ENCODE data around the gene RABGAP1.
A peak's percentile ranks its signal among the peaks of the same experiment; 100 is the strongest.

RABGAP1 gene

GRCh38 chr9:123087359-123087888 is 146.6 kb downstream of the RABGAP1 start:
- no peak for DNase-seq

- DNase-seq, result no peak
Observed at GRCh38 chr9:123089040-123089439, 148.2 kb downstream of the RABGAP1 start.

- DNase-seq, result no peak
Observed at GRCh38 chr9:123089790-123090189, 149.0 kb downstream of the RABGAP1 start.

GRCh38 chr9:123090198-123090896 is 149.5 kb downstream of the RABGAP1 start:
- no peak for DNase-seq

GRCh38 chr9:123090956-123091355 is 150.1 kb downstream of the RABGAP1 start:
- DNase-seq, result no peak

- DNase-seq, result peak; percentile 13
Observed at GRCh38 chr9:123091459-123091858, 150.6 kb downstream of the RABGAP1 start.

- DNase-seq, result no peak
Observed at GRCh38 chr9:123093141-123093540, 152.3 kb downstream of the RABGAP1 start.

DNA sequence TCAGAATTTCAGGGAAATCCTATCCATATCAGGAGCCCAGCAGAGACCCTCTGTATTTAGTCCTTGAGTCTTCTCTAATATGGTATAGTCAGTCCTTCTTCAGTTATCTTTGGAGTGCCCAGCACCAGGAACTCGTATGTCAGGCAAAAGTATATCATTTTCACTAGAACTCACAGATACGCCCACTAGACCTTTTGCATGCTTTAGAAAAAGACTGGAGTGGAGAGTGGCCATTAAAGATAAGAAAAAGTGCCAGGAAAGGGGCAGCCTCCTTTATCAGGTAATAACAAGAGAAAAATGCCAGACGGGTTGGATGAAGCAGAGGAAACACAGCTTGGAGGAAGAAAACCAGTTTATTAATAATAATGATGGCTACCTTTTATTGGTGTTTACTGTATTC is 156.2 kb downstream of the RABGAP1 start:
- no peak for DNase-seq

DNA sequence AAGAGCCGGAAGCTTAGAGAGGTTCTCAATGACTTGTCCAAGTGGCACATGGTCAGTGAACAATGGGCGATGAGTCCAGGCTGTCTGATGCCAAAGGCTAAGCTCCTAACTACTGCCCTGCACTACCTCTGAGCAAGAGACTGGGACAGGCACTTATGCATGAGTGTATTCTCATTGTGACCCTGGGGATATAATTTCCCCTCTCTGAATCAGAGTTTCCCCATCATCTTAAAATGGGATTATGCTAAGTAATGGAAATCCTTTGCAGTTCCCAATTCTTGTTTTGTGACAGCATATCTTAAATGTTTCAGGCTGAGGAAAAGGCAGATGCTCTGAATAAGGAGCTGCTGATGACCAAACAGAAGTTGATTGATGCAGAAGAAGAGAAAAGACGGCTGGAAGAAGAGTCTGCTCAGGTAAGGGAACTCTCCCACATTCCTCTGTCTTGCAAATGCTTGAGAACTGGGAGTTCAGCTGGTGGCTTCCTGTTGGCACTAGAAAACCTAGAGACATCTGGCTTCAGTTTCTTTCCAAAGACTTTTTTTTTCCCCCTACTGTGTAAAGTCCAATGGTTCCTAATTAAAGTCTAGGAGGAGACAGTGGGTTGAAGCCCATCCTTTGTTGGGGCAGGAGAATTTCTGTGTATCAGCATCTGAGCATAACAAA is 156.7 kb downstream of the RABGAP1 start:
- no peak for DNase-seq

DNA sequence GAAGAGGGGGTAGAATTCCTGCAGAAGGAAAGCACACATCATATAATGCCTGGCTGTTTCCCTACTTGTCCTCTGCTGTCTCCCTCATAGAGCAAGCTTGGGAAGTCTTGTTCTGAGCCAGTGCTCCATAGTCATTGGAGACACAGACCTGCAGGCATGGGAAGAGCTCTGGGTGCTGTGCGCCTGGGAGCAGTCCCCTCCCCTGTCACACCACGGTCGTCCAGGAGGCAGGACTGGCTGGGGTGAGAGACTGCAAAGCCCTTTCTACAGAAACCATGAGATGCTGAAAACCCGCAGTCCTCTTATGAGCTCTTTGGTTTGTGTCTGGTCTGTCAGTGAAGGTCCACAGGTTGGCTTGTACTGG is 157.3 kb downstream of the RABGAP1 start:
- DNase-seq, result no peak

GRCh38 chr9:123099042-123099441 is 158.2 kb downstream of the RABGAP1 start:
- no peak for DNase-seq

DNA sequence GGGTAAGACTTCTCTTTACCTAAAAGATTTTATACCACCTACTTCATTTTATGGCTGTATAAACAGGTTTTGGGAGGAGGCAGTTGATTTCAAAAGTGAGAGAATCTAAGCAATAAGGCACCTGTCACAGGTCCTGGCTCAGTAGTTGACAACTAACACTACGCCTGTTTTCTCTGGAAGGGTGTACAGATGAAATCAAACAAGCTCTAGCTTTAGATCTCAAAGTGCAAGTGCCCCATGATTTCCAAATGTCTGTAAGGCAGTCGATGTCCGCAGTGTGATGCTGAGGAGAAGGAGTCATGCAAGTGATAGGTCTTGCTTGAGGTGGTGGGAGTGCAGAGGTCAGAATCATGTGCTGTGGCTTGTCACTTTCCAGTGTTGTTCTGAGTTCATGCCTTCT is 158.7 kb downstream of the RABGAP1 start:
- DNase-seq, result no peak

DNA sequence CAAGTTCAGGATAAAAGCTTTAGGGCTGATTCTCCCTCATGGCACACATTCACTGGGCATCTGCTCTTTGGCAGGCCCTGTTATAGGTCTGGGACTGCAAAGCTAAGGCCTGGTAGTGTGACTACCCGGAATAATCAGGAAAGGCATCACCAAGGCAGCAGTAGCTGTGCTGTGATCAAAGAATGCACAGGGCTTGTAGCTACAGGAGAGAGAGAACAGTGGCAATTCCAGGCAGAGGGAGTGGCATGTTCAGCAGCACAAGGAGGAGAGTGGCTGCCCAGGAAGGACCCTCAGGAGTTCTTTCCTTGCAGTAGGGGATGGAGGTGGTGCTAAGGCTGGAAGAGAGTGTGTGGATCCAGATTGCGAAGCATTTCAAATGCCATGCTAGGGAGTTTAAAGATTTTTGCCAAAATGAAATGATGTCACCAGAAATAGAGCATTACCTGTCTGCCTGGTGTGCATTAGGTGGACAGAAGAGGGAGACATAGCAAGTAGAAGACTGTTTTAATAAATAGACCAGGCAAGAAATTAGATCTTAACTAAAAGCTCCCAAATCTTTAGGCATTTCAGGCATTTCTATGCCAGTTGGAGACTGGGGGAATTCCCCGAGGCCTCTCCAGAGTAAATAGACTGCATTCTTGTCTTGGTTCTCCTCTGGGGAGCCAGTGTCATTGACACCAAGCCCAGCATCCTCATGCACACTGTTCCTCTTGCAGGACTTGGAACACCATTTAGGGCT is 161.7 kb downstream of the RABGAP1 start:
- DNase-seq, result no peak

- DNase-seq, result no peak
Observed at GRCh38 chr9:123104807-123105206, 164.0 kb downstream of the RABGAP1 start.

- no peak for DNase-seq
Observed at GRCh38 chr9:123105490-123105889, 164.7 kb downstream of the RABGAP1 start.

DNA sequence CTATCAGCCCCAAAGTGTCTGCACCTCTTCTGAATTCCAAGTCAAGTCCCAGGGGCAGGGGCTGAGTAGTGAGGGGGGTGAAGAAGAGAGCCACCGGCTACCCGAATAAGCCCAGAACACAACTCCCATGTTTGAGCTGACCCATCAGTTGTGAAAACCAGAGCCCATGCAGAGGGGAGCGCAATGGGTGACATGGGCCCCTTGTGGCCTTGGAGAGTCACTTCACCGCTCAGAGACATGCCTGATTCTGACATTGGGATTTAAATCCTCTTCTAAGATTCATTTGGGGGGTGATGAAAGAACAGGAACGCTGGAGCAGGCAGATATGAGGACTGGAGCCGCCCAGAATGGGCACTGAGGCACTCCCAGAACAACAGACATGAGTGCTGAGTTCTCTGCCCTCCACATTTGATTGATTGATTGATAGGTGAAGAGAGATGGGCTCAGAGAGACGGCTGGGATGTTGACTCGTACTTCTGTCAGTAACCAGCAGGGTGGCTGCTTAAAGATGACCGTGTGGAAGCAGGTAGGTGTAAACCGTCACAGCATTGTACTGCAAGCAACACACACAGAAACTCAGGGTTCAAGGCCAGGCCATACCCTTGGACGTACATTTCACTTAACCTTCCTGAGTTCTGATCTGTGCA is 166.9 kb downstream of the RABGAP1 start:
- DNase-seq, result no peak

DNA sequence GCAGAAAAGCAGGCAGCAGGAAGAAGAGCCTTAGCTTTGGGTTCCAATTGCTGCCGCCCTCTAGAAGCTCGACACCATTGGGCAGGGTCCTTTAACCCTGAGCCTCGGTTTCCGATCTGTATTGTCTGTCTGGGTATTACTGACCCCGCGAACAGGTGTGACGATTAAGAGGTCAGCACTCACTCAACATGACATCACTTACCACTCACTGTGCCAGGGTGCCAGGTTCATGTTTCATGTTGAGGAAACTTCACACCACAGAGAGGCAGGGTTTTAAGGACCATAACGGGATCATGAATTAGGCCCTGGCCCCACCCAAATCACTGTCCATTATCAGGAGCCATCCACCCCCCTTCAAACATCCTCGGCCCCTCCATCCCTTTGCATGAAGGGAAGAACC is 168.2 kb downstream of the RABGAP1 start:
- DNase-seq, result no peak

DNA sequence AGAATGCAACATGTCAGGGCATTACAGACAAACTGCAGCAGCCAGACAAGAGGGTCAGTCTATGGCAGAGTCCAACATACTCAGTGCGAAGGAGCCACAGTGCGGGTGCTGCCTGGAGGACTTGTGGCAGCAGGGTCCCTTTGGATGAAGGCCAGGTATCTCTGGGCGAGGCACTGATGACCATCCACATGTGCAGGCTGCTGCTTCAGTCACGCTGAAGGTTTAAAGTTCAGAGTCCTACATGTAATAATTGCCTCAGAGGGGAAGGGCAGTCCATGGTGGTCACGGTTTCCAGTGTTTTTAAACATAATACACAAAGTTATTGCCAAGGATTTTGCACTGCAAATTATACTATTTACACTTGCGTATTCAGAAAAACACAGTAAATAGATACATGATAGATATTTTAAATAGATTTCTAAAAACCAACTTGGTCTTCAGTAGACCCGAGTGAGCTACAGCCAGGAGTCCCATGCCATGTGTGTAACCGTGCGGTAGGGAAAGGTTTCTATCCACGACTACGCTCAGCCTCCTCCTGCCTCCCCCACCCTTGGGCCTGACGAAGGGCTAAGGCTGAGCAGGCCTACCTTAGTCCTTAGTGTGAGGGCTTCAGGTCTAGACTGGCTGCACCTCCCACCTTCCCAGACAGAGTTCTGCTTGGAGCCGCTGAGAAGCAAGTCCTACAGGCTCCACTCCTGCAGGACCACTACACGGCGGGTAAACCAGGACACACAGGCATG is 168.9 kb downstream of the RABGAP1 start:
- DNase-seq, result no peak

- DNase-seq, result peak; percentile 41
Observed at GRCh38 chr9:123111427-123112014, 170.7 kb downstream of the RABGAP1 start.

- DNase-seq, result no peak
Observed at GRCh38 chr9:123112015-123112975, 171.5 kb downstream of the RABGAP1 start.

DNA sequence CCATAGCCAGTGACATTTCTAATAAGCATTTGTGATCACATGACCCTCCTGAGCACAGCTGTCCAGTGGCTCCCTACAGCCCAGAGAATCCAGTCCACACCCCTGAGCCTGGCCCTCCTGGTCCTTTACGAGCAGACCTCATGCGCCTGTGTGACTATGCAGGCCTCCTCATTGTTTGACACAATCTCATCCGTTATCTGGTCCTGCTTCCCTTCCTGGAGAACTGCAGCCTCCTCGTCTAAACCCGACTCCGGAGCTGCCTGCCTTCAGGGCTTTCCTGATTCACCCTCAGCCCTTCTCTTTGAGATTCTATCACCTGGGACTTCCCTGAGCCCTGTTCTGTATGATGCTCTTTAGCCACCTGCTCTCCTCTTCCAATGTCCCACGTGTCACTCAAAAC is 172.4 kb downstream of the RABGAP1 start:
- no peak for DNase-seq
